Astrocyte (in vitro differentiated cells and primary cell): Measurements from ENCODE around the gene CACNA1E. TPM values are rescaled to one million over a fixed set of nuclear protein-coding genes. Genes with fewer than 3 reads are reported as not detected.

Experiments used
- DNase-seq: peaks from one replicate; pipeline ENCODE4 v3.0.0-alpha.2; 2010; ENCODE audit warnings: low read depth
- FAIRE-seq: peaks from 2 replicates; lab custom pipeline; 2011; peaks lifted over from hg19 to GRCh38; lab: Jason Lieb, UNC
- H2AFZ ChIP-seq: 2 replicates; pipeline ENCODE4 v1.6.0; 2012; ENCODE audit warnings: low read depth, low read length, inconsistent platforms
- H3K27ac ChIP-seq: 2 replicates; pipeline ENCODE4 v1.5.1; 2011; ENCODE audit warnings: low read depth, low read length, inconsistent platforms
- H3K27me3 ChIP-seq: 2 replicates; pipeline ENCODE4 v1.6.0; 2011; ENCODE audit warnings: low read length, inconsistent platforms; ENCODE audit not compliant: insufficient read depth
- H3K36me3 ChIP-seq: 2 replicates; pipeline ENCODE4 v1.5.1; 2011; ENCODE audit warnings: low read length, inconsistent platforms; ENCODE audit not compliant: insufficient read depth
- H3K4me1 ChIP-seq: 2 replicates; pipeline ENCODE4 v1.5.1; 2011; ENCODE audit warnings: low read length, inconsistent platforms; ENCODE audit not compliant: insufficient read depth
- H3K4me2 ChIP-seq: 2 replicates; pipeline ENCODE4 v1.6.0; 2012; ENCODE audit warnings: low read length, inconsistent platforms
- H3K4me3 ChIP-seq: 2 replicates; pipeline ENCODE4 v1.5.1; 2011; ENCODE audit warnings: low read depth, mild to moderate bottlenecking, low read length, inconsistent platforms; ENCODE audit not compliant: insufficient read depth
- H3K79me2 ChIP-seq: 2 replicates; pipeline ENCODE4 v1.6.0; 2012; ENCODE audit warnings: mild to moderate bottlenecking, low read length, inconsistent platforms; ENCODE audit not compliant: insufficient read depth
- H3K9ac ChIP-seq: 2 replicates; pipeline ENCODE4 v1.6.0; 2012; ENCODE audit warnings: mild to moderate bottlenecking, low read length, inconsistent platforms
- H3K9me3 ChIP-seq: 2 replicates; pipeline ENCODE4 v1.5.1; 2012; ENCODE audit warnings: low read depth, mild to moderate bottlenecking, low read length, inconsistent platforms; ENCODE audit not compliant: insufficient read depth
- H4K20me1 ChIP-seq: 2 replicates; pipeline ENCODE4 v1.6.0; 2012; ENCODE audit warnings: low read length, inconsistent platforms; ENCODE audit not compliant: insufficient read depth
- H3K27ac Mint-ChIP-seq: one replicate; pipeline ENCODE4 v1.8.0; 2021; ENCODE audit warnings: mild to moderate bottlenecking, mixed read lengths; ENCODE audit not compliant: unreplicated experiment
- H3K27me3 Mint-ChIP-seq: one replicate; pipeline ENCODE4 v1.8.0; 2021; ENCODE audit warnings: low read depth, mixed read lengths; ENCODE audit not compliant: unreplicated experiment
- H3K36me3 Mint-ChIP-seq: one replicate; pipeline ENCODE4 v1.8.0; 2021; ENCODE audit warnings: low read depth, mixed read lengths; ENCODE audit not compliant: unreplicated experiment
- H3K4me1 Mint-ChIP-seq: one replicate; pipeline ENCODE4 v1.8.0; 2021; ENCODE audit warnings: low read depth, mixed read lengths; ENCODE audit not compliant: unreplicated experiment
- H3K4me3 Mint-ChIP-seq: one replicate; pipeline ENCODE4 v1.8.0; 2021; ENCODE audit warnings: mild to moderate bottlenecking, moderate library complexity, mixed read lengths; ENCODE audit not compliant: unreplicated experiment
- H3K9me3 Mint-ChIP-seq: one replicate; pipeline ENCODE4 v1.8.0; 2021; ENCODE audit warnings: mild to moderate bottlenecking, mixed read lengths; ENCODE audit not compliant: unreplicated experiment
- CTCF ChIP-seq: IDR thresholded peaks from 2 replicates; pipeline ENCODE4 v1.5.1; 2011; ENCODE audit warnings: low read depth, mild to moderate bottlenecking, inconsistent platforms, low read length, moderate library complexity; ENCODE audit not compliant: insufficient read depth
- EZH2 ChIP-seq: IDR thresholded peaks from 2 replicates; pipeline ENCODE4 v1.6.1; 2012; ENCODE audit warnings: mild to moderate bottlenecking, low read length, inconsistent platforms; ENCODE audit not compliant: insufficient read depth
- total RNA-seq: library from RNA; stranded (reverse); gene quantifications from 2 replicates; pipeline ENCODE4 v1.2.1, GENCODE V29; 2021

Gene CACNA1E
- total RNA-seq, 1 donor from 2014 or later: 0.07 TPM

GRCh38 chr1:181804989-181805388, 321.7 kb downstream of the CACNA1E start:
- Histone ChIP-seq H3K27ac (no peak overlapping the region), H3K4me1 (no peaks in the 10 kb centered on the region), H3K4me2 (no peak overlapping the region), H3K9me3 (no peaks in the 10 kb centered on the region), H2AFZ (no peak overlapping the region), H3K27me3 (no peaks in the 10 kb centered on the region), H3K36me3 (no peaks in the 10 kb centered on the region), H4K20me1 (no peaks in the 10 kb centered on the region), H3K9ac (no peak overlapping the region), H3K4me3 (no peak overlapping the region), H3K79me2 (no peaks in the 10 kb centered on the region)
- no peaks in the 10 kb centered on the region for H3K4me1 Mint-ChIP-seq
- H3K27me3 Mint-ChIP-seq: peaks cover 2% of the 10 kb centered on the region
- no peak overlapping the region for H3K27ac Mint-ChIP-seq
- no peak for FAIRE-seq
- H3K36me3 Mint-ChIP-seq: no peaks in the 10 kb centered on the region
- TF ChIP-seq EZH2 (no peak), CTCF (no peak)
- DNase-seq: no peak
- no peaks in the 10 kb centered on the region for H3K9me3 Mint-ChIP-seq
- no peak overlapping the region for H3K4me3 Mint-ChIP-seq

- Mint-ChIP-seq H3K36me3 (no peaks in the 10 kb centered on the region), H3K9me3 (no peaks in the 10 kb centered on the region)
Measured at GRCh38 chr1:181806746-181807145, 323.4 kb downstream of the CACNA1E start.

More at GRCh38 chr1:181806746-181807145, 323.4 kb downstream of the CACNA1E start:
- no peaks in the 10 kb centered on the region for H3K4me1 ChIP-seq
- Mint-ChIP-seq H3K27ac (no peak overlapping the region), H3K27me3 (peaks cover 9% of the 10 kb centered on the region), H3K4me1 (no peaks in the 10 kb centered on the region), H3K4me3 (no peak overlapping the region)
- H4K20me1 ChIP-seq: no peaks in the 10 kb centered on the region
- FAIRE-seq: no peak
- H3K9ac ChIP-seq: no peak overlapping the region
- no peak overlapping the region for H2AFZ ChIP-seq
- DNase-seq: no peak
- H3K79me2 ChIP-seq: no peaks in the 10 kb centered on the region
- no peak overlapping the region for H3K27ac ChIP-seq
- TF ChIP-seq EZH2 (no peak), CTCF (no peak)
- no peaks in the 10 kb centered on the region for H3K27me3 ChIP-seq
- H3K4me3 ChIP-seq: no peak overlapping the region
- H3K4me2 ChIP-seq: no peak overlapping the region
- H3K36me3 ChIP-seq: no peaks in the 10 kb centered on the region
- no peaks in the 10 kb centered on the region for H3K9me3 ChIP-seq
